HepG2 (cell line): ENCODE results near the gene WNK1.

Experiments used
- CTCF ChIP-seq: sonication (generic); formaldehyde crosslinking; IDR thresholded peaks from 2 replicates; pipeline ENCODE4 v1.5.0; 2020; ENCODE audit warnings: mild to moderate bottlenecking, missing genetic modification reagents, moderate library complexity
- ELF4 ChIP-seq: sonication (generic); formaldehyde crosslinking; IDR thresholded peaks from 2 replicates; pipeline ENCODE4 v1.5.0; 2020; ENCODE audit warnings: missing genetic modification reagents, mild to moderate bottlenecking, moderate library complexity, borderline replicate concordance
- FOXK2 ChIP-seq: fragments of 450-650 bp; IDR thresholded peaks from 2 replicates; pipeline ENCODE4 v1.6.1; 2016
- HNF4G ChIP-seq, 2 experiments: sonication (generic) in 1 of 2; formaldehyde crosslinking in 1 of 2; IDR thresholded peaks; 2 replicates each; pipeline versions ENCODE4 v1.4.0 to v1.6.1; 2011 to 2020; ENCODE audit warnings: borderline replicate concordance in 2 of 2, low read depth in 2 of 2, mild to moderate bottlenecking in 2 of 2, low read length in 1 of 2, missing genetic modification reagents in 1 of 2, moderate library complexity in 1 of 2
- ISX ChIP-seq: sonication (generic); formaldehyde crosslinking; conservative IDR thresholded peaks from 2 replicates; pipeline ENCODE4 v1.5.0; 2020; ENCODE audit warnings: missing genetic modification reagents
- TP53 ChIP-seq: sonication (generic); formaldehyde crosslinking; conservative IDR thresholded peaks from 2 replicates; pipeline ENCODE4 v1.4.0; 2020; ENCODE audit warnings: missing genetic modification reagents
- ZNF12 ChIP-seq: sonication (generic); formaldehyde crosslinking; IDR thresholded peaks from 2 replicates; pipeline ENCODE4 v1.5.0; 2020; ENCODE audit warnings: missing genetic modification reagents
- TF ChIP-seq, protein P1 (sequence below): sonication (generic); IDR thresholded peaks from 2 replicates; pipeline ENCODE4 v1.6.1; 2016; ENCODE audit warnings: low read depth, borderline replicate concordance

GRCh38 chr12:802242-803120 lies 50.1 kb downstream of the WNK1 start:
- no peak for TF ChIP-seq HNF4G (IDR thresholded peaks at IDR 0.05; ENCODE audit: borderline replicate concordance, low read depth, low read length)
- no peak for TF ChIP-seq HNF4G (CRISPR knock-in tag; IDR thresholded peaks at IDR 0.05; ENCODE audit: borderline replicate concordance, low read depth)
- no peak for TF ChIP-seq CTCF (CRISPR knock-in tag)
- TF ChIP-seq ZNF12 (CRISPR knock-in tag) = no peak
- TF ChIP-seq FOXK2 = no peak
- TF ChIP-seq ISX (CRISPR knock-in tag) = no peak
- no peak for TF ChIP-seq ELF4
- TF ChIP-seq, protein P1, sequence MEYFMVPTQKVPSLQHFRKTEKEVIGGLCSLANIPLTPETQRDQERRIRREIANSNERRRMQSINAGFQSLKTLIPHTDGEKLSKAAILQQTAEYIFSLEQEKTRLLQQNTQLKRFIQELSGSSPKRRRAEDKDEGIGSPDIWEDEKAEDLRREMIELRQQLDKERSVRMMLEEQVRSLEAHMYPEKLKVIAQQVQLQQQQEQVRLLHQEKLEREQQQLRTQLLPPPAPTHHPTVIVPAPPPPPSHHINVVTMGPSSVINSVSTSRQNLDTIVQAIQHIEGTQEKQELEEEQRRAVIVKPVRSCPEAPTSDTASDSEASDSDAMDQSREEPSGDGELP = no peak
- TF ChIP-seq TP53 = no peak
